Gastroesophageal sphincter (tissue), 4 donors: ENCODE measurements around the gene FAM237B. TPM values are rescaled to one million over a fixed set of nuclear protein-coding genes. Genes with fewer than 3 reads are reported as not detected.
"Not testable (repeated sequence)": the region's sequence is repeated elsewhere in the genome, so short reads cannot be mapped to it uniquely, and the experiment has no call there.

Source experiments
- ATAC-seq: fragments of 150-250 bp; one replicate; pipeline ENCODE4 v1.9.1; 2016; ENCODE audit warnings: mild to moderate bottlenecking, moderate library complexity
- H3K27ac ChIP-seq, 4 donors: fragments of 200-600 bp; sonication (generic) in 3 of 4; 1 replicate in 3 of 4; 2 replicates in 1 of 4; pipeline ENCODE4 v1.5.1; 2016 to 2019
- H3K27me3 ChIP-seq: fragments of 200-600 bp; sonication (generic); one replicate; pipeline ENCODE4 v1.5.1; 2019
- H3K36me3 ChIP-seq, 2 donors: fragments of 200-600 bp; sonication (generic); one replicate each; pipeline ENCODE4 v1.5.1; 2019; ENCODE audit warnings: control low read depth in 1 of 2
- H3K4me1 ChIP-seq, 3 donors: fragments of 200-600 bp; sonication (generic); 1 replicate in 2 of 3; 2 replicates in 1 of 3; pipeline ENCODE4 v1.5.1; 2016 to 2019; ENCODE audit warnings: control low read depth in 2 of 3
- H3K4me3 ChIP-seq, 2 donors: fragments of 200-600 bp; sonication (generic); one replicate each; pipeline ENCODE4 v1.5.1; 2019; ENCODE audit warnings: mild to moderate bottlenecking in 1 of 2, moderate library complexity in 1 of 2
- H3K9me3 ChIP-seq, 3 donors: fragments of 200-600 bp; sonication (generic); one replicate each; pipeline ENCODE4 v1.5.1; 2017 to 2019; ENCODE audit warnings: control low read depth in 2 of 3
- EP300 ChIP-seq: sonication (generic); formaldehyde crosslinking; IDR thresholded peaks from one replicate; pipeline ENCODE4 v1.6.1; 2017; ENCODE audit warnings: antibody characterized with exemption, mild to moderate bottlenecking
- POLR2A ChIP-seq, 2 donors: fragments of 450-650 bp; IDR thresholded peaks; one replicate each; pipeline ENCODE4 v1.6.1; 2017; ENCODE audit warnings: antibody characterized with exemption in 2 of 2, mild to moderate bottlenecking in 2 of 2, moderate library complexity in 1 of 2
- POLR2AphosphoS5 ChIP-seq: sonication (generic); formaldehyde crosslinking; IDR thresholded peaks from one replicate; pipeline ENCODE4 v1.6.1; 2017; ENCODE audit warnings: antibody characterized with exemption
- WGBS, 2 donors: methylation state at CpG; one replicate each; pipeline ENCODE4 v1.1.5; 2018; ENCODE audit warnings: low coverage in 1 of 2; 5-methylcytosine and 5-hydroxymethylcytosine counted together
- total RNA-seq, 4 donors: library from RNA; depleted of rRNA; stranded (reverse); fragments of >200 nt; gene quantifications; one replicate each; pipeline ENCODE4 v1.1.0, GENCODE V29; 2016
- TF ChIP-seq, protein P1 (sequence below), 4 experiments: fragments of 200-600 bp in 2 of 4; fragments of 450-650 bp in 2 of 4; sonication (generic) in 1 of 4; IDR thresholded peaks; one replicate each; pipeline ENCODE4 v1.5.1; 2017 to 2019; ENCODE audit warnings: antibody characterized with exemption in 4 of 4, mild to moderate bottlenecking in 2 of 4, moderate library complexity in 2 of 4

FAM237B gene
- total RNA-seq, 4 donors from 2014 or later: not detected

DNA sequence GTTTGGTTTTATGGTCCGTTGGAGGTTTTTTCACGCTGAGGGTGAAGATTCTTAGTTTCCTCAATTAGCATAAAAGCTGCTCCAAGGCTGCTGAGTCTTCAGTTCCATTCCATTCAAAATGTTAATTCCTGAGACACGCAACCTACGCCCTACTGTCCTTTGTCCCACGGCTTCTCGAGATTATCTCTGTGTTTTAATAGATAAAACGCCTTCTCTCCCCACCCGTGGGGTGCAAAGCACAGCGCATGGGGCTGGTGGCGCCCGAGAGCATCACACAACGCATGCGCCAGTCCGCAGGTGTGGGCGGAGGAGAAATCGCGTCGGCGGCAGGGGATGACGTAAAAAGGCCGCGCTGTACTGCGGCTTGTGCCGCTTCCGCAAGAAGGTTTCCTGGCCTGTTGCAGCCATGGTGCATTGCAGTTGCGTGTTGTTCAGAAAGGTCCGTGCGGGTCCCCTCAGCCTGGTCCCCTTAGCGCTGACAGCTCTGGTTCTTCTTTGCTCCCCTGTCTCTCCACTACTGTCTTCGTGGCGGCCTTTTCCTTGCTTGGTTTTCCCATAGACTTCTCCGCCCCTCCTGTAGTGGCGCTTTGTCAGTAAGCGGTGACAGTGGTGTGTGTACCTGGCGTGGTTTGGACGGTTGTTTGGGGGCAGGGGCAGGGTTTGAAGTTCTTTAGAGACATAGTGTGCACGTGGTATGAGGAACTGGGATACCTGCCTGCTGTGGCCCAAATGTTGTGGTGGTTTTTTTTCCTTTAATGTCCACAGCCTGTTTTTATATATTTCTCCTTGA, 25.4 kb upstream of the FAM237B start, which contains the start of gene GTPBP10:
Gene GTPBP10, plus strand, starts transcription at position 381 of the 790 bp plus-strand sequence. Its CDS starts 26 bp downstream, at position 407.
- TF ChIP-seq POLR2AphosphoS5: peak; percentile 88
- TF ChIP-seq EP300: no peak
- TF ChIP-seq, protein P1, sequence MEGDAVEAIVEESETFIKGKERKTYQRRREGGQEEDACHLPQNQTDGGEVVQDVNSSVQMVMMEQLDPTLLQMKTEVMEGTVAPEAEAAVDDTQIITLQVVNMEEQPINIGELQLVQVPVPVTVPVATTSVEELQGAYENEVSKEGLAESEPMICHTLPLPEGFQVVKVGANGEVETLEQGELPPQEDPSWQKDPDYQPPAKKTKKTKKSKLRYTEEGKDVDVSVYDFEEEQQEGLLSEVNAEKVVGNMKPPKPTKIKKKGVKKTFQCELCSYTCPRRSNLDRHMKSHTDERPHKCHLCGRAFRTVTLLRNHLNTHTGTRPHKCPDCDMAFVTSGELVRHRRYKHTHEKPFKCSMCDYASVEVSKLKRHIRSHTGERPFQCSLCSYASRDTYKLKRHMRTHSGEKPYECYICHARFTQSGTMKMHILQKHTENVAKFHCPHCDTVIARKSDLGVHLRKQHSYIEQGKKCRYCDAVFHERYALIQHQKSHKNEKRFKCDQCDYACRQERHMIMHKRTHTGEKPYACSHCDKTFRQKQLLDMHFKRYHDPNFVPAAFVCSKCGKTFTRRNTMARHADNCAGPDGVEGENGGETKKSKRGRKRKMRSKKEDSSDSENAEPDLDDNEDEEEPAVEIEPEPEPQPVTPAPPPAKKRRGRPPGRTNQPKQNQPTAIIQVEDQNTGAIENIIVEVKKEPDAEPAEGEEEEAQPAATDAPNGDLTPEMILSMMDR (IDR thresholded peaks at IDR 0.05): peak; percentile 29 to 86 (median 76)
- TF ChIP-seq POLR2A (IDR thresholded peaks at IDR 0.05): peak; percentile 33 to 42
- H3K36me3 ChIP-seq: no peaks in the 10 kb centered on the region
- H3K9me3 ChIP-seq: no peaks in the 10 kb centered on the region
- H3K27me3 ChIP-seq: no peaks in the 10 kb centered on the region
- peaks cover 4 to 22% (median 5%) of the 10 kb centered on the region in 3 donors for H3K4me1 ChIP-seq
- 0% methylated on average over 12 to 26 of the region's 37 CpGs for WGBS, 2 donors
- H3K4me3 ChIP-seq: peak within 1 kb of the TSS; percentile 75 to 77
- H3K27ac ChIP-seq: peak within 1 kb of the TSS; percentile 64 to 88 (median 85)
- peak; percentile 98 for ATAC-seq

- 2 to 6% methylated on average over 17 to 18 of the region's 18 CpGs for WGBS, 2 donors
- no peak for TF ChIP-seq POLR2AphosphoS5
- no peak for TF ChIP-seq POLR2A (IDR thresholded peaks at IDR 0.05)
- TF ChIP-seq EP300: no peak
- TF ChIP-seq, protein P1 (IDR thresholded peaks at IDR 0.05): no peak
- Histone ChIP-seq H3K36me3 (no peaks in the 10 kb centered on the region), H3K4me1 (peaks cover 4 to 22% (median 5%) of the 10 kb centered on the region in 3 donors), H3K27ac (peak overlapping the region; percentile 56 to 88 (median 85)), H3K4me3 (peak overlapping the region; percentile 75 to 77), H3K9me3 (no peaks in the 10 kb centered on the region), H3K27me3 (no peaks in the 10 kb centered on the region)
- no peak for ATAC-seq
These were observed 24.7 kb upstream of the FAM237B start for GRCh38 chr7:90345595-90346335.

DNA sequence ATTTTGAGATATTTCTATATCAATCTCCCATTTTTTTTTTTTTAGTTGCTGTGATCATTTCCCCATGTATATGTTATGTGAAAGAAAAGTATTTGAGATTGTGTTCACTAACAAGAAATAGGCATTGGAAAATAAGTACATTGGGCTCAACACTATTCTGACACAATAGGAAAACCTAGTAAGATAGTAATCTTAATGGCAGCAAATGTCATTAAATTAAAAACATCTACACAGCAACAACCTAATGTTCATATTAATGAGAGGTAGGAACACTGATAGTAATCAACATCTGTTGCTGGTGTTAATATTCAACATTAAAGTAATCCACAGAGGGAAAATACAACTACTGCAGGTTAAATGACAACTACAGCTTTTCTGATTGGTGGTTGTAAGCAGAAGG, 23.9 kb upstream of the FAM237B start:
- H3K27ac ChIP-seq: no peak overlapping the region
- H3K4me1 ChIP-seq: peaks cover 4 to 22% (median 5%) of the 10 kb centered on the region in 3 donors

DNA sequence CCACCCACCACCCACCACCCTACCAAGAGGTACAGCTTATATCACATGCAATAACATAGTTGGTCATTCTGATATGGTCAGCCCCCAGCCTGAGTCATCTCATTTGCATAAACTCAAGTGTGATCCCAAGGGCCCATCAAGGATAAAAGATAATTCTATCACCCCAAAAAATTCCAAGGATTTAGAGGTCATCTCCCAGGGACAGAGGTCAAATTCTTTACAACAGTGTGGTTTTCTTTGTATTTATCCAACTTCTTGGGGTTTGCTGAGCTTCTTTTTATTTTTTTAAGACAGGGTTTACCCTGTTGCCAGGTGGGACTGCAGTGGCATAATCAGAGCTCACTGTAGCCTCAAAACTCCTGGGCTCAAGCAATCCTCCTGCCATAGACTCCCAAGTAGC, 16.0 kb upstream of the FAM237B start:
- Histone ChIP-seq H3K27ac (no peak overlapping the region), H3K4me3 (no peak overlapping the region), H3K4me1 (no peaks in the 10 kb centered on the region), H3K27me3 (peaks cover 32% of the 10 kb centered on the region), H3K36me3 (no peaks in the 10 kb centered on the region), H3K9me3 (no peaks in the 10 kb centered on the region)
- no peak for ATAC-seq
- TF ChIP-seq, protein P1 (IDR thresholded peaks at IDR 0.05): no peak
- no peak for TF ChIP-seq POLR2AphosphoS5
- TF ChIP-seq EP300: no peak
- no peak for TF ChIP-seq POLR2A (IDR thresholded peaks at IDR 0.05)

More for the DNA sequence above, 23.9 kb upstream of the FAM237B start:
- TF ChIP-seq EP300 (no peak), POLR2AphosphoS5 (no peak), POLR2A (IDR thresholded peaks at IDR 0.05) (no peak)
- TF ChIP-seq, protein P1 (IDR thresholded peaks at IDR 0.05): no peak
- H3K9me3 ChIP-seq: no peaks in the 10 kb centered on the region
- no peaks in the 10 kb centered on the region for H3K27me3 ChIP-seq
- no peak overlapping the region for H3K4me3 ChIP-seq
- no peak for ATAC-seq
- no peaks in the 10 kb centered on the region for H3K36me3 ChIP-seq

DNA sequence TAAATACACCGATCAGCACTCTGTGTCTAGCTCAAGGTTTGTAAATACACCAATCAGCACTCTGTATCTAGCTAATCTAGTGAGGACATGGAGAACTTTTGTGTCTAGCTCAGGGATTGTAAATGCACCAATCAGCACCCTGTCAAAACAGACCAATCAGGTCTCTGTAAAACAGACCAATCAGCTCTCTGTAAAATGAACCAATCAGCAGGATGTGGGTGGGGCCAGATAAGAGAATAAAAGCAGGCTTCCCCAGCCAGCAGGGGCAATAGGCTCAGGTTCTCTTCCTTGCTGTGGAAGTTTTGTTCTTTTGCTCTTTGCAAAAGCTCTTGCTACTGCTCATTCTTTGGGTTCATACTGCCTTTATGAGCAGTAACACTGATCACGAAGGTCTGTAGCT, 13.8 kb upstream of the FAM237B start:
- peaks cover 32% of the 10 kb centered on the region for H3K27me3 ChIP-seq
- not testable (repeated sequence) for H3K4me1 ChIP-seq, H3K4me3 ChIP-seq, ATAC-seq, H3K27ac ChIP-seq, H3K36me3 ChIP-seq, H3K9me3 ChIP-seq
- WGBS, 2 donors: 80% methylated on average over 1 of the region's 2 CpGs
